Breast epithelium (tissue), 3 donors: Measurements from ENCODE around the gene METTL23.

Source experiments
- POLR2A ChIP-seq: fragments of 450-650 bp; IDR thresholded peaks from one replicate; pipeline ENCODE4 v1.6.1; 2016; ENCODE audit warnings: antibody characterized with exemption, mild to moderate bottlenecking, moderate library complexity
- POLR2AphosphoS5 ChIP-seq, 3 donors: sonication (generic); formaldehyde crosslinking; IDR thresholded peaks; one replicate each; pipeline ENCODE4 v1.6.1; 2017; ENCODE audit warnings: antibody characterized with exemption in 3 of 3
- TF ChIP-seq, protein P1 (sequence below), 3 donors: fragments of 450-650 bp; IDR thresholded peaks; one replicate each; pipeline ENCODE4 v1.5.1; 2016 to 2017; ENCODE audit warnings: antibody characterized with exemption in 3 of 3, mild to moderate bottlenecking in 3 of 3, moderate library complexity in 3 of 3

DNA sequence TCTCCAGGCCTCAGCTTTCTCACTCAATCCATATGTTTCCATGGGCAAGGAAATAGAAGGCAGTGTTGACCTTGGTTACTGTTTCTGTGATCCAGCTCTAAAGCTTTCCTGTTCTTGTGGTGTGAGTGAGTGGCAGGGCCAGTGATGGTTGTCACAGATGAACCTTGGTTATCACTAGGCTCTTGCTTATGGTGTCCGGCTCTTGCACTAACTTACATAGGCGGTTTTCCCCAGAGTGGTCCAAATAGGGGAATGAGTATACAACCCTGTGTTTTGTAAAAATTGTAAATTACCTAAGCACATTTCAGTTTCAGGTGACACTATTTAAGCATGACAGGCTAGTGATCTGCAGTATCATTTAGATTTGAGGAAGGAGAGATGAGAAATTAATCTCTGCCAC is 18.1 kb downstream of the METTL23 start:
- TF ChIP-seq, protein P1, sequence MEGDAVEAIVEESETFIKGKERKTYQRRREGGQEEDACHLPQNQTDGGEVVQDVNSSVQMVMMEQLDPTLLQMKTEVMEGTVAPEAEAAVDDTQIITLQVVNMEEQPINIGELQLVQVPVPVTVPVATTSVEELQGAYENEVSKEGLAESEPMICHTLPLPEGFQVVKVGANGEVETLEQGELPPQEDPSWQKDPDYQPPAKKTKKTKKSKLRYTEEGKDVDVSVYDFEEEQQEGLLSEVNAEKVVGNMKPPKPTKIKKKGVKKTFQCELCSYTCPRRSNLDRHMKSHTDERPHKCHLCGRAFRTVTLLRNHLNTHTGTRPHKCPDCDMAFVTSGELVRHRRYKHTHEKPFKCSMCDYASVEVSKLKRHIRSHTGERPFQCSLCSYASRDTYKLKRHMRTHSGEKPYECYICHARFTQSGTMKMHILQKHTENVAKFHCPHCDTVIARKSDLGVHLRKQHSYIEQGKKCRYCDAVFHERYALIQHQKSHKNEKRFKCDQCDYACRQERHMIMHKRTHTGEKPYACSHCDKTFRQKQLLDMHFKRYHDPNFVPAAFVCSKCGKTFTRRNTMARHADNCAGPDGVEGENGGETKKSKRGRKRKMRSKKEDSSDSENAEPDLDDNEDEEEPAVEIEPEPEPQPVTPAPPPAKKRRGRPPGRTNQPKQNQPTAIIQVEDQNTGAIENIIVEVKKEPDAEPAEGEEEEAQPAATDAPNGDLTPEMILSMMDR (IDR thresholded peaks at IDR 0.05): no peak
- TF ChIP-seq POLR2A: no peak
- TF ChIP-seq POLR2AphosphoS5 (IDR thresholded peaks at IDR 0.05): no peak
